Measurements from ENCODE around the gene MITF. TPM values are rescaled to one million over a fixed set of nuclear protein-coding genes. Genes with fewer than 3 reads are reported as not detected.
"Not testable (repeated sequence)": the region's sequence is repeated elsewhere in the genome, so short reads cannot be mapped to it uniquely, and the experiment has no call there.

Gene MITF
- total RNA-seq, 1 donor, result 6.1 TPM

DNA sequence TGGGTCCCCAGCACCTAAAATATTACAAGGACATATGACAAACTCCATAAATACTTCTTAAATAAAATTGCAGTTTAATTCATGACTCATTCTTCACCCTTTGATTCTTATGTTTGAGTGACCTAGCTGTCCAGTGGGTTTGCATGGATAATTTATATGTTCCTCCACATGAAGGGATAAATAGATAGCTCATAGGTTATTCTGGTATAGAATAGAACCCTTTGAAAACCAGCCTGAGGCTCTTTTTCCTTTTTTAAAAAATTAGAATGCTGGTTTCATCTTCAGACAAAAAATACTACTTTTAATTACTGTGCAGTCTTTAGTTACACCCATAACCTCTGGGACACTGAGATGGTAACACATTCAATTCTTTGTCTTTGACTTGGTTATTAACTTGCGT is 163.1 kb downstream of the MITF start:
- no peak overlapping the region for H3K4me3 ChIP-seq (ENCODE audit: low read depth, low read length)
- DNase-seq (ENCODE audit: low read depth), result no peak
- TF ChIP-seq, protein P1, sequence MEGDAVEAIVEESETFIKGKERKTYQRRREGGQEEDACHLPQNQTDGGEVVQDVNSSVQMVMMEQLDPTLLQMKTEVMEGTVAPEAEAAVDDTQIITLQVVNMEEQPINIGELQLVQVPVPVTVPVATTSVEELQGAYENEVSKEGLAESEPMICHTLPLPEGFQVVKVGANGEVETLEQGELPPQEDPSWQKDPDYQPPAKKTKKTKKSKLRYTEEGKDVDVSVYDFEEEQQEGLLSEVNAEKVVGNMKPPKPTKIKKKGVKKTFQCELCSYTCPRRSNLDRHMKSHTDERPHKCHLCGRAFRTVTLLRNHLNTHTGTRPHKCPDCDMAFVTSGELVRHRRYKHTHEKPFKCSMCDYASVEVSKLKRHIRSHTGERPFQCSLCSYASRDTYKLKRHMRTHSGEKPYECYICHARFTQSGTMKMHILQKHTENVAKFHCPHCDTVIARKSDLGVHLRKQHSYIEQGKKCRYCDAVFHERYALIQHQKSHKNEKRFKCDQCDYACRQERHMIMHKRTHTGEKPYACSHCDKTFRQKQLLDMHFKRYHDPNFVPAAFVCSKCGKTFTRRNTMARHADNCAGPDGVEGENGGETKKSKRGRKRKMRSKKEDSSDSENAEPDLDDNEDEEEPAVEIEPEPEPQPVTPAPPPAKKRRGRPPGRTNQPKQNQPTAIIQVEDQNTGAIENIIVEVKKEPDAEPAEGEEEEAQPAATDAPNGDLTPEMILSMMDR (IDR thresholded peaks at IDR 0.05; ENCODE audit: insufficient read depth, low read length), result no peak

DNA sequence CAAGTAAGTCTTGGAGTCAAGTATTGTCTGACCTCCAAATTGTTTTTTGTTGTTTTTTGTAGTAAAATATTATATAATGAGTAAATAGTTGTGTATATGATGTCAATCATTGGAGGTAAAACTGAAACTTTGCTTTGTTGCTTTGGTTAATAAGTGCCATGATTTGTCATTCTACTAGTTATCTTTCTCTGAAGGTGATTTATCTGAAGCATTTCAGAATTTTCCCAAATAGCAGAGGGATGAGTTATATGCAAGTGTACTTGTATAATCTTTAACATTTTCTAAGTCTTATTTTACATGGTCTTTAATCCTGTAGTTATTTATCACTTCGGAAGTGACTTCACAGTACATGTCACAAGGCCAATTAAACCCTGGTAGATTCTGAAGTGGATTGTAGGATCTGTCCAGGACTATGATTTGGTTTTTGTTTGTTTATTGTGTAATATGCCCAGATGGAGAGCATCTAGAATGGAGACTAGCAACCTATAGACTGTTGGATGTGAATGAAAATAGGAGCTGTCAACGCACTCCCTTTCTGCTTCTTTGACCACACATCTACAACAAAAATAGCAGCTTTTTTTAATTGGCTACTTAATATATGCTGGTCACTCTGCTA is 167.2 kb downstream of the MITF start:
- TF ChIP-seq, protein P1 (IDR thresholded peaks at IDR 0.05; ENCODE audit: insufficient read depth, low read length), result no peak
- no peak overlapping the region for H3K4me3 ChIP-seq (ENCODE audit: low read depth, low read length)
- DNase-seq (ENCODE audit: low read depth), result no peak

DNA sequence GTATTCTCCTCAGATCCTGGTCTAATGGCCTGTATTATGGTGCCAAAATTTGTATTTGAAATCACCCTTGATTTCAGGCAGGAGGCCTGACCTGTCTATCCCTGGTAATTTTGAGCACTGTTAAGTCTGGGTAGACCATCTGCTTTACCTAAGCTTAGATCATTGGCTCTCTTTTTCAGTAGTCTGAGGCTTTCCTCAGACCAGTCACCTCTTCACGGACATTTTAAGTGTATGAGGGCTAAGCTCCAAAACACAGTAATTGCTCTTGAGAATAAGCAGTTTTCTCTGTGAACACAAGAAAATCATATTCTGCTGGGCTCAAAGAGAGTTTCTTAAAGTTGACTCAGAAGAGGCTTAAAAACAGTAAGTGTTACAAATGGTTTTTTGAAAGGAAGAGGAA is 168.3 kb downstream of the MITF start:
- H3K4me3 ChIP-seq (ENCODE audit: low read depth, low read length), result no peak overlapping the region
- DNase-seq (ENCODE audit: low read depth), result no peak
- TF ChIP-seq, protein P1 (IDR thresholded peaks at IDR 0.05; ENCODE audit: insufficient read depth, low read length), result no peak

DNA sequence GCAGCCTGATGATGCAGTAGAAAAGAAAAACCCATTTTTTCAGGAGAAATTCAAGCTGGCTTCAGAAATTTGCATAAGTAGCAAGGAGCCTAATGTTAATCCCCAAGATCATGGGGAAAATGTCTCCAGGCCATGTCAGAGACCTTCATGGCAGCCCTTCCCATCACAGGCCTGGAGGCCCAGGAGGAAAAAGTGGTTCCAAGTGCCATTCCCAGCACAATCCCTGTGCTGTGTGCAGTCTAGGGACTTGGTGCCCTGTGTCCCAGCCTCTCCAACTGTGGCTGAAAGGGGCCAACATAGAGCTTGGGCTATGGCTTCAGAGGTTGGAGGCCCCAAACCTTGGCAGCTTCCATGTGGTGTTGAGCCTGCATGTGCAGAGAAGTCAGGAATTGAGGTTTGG is 170.6 kb downstream of the MITF start:
- H3K4me3 ChIP-seq (ENCODE audit: low read depth, low read length); DNase-seq (ENCODE audit: low read depth): not testable (repeated sequence)

DNA sequence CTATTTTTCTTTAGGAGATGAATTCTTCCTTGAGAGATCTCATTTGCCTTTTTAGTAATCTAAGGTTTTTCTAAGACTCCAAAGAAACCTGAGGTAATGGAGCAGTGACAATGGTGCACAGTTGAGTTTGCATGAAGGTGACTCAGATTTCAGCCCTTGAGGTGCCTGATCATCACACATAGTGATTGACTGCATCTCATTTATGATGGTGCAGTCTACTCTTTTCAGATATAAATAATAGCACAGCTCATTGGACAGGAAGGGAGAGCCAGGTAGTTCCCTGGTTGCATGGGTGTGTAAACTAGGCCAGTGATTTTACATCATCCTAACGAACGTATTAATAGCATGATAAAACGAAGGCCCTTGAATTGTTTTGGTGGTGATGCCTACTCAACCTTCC is 174.2 kb downstream of the MITF start:
- TF ChIP-seq, protein P1 (IDR thresholded peaks at IDR 0.05; ENCODE audit: insufficient read depth, low read length), result no peak
- DNase-seq (ENCODE audit: low read depth), result no peak
- H3K4me3 ChIP-seq (ENCODE audit: low read depth, low read length), result no peak overlapping the region

DNA sequence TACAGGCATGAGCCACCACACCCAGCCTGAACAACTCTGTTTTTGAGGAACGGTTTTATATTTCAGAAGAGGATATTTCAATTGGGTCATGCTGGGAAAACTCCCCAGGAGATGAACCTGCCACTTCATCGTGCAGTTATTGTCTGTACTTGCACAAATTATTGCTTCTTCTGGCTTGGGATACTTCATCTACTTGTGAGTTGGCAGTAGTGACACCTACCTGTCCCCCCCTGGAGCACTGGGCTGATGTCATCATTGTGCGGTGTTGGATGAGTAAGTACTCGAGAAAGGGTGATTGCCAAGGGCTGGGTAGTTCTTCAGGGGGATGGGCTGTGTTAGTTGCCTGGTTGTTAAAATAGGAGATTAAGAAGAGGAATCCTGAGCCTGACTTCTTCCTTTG is 175.1 kb downstream of the MITF start:
- TF ChIP-seq, protein P1 (IDR thresholded peaks at IDR 0.05; ENCODE audit: insufficient read depth, low read length), result no peak
- H3K4me3 ChIP-seq (ENCODE audit: low read depth, low read length), result no peak overlapping the region
- DNase-seq (ENCODE audit: low read depth), result no peak

DNA sequence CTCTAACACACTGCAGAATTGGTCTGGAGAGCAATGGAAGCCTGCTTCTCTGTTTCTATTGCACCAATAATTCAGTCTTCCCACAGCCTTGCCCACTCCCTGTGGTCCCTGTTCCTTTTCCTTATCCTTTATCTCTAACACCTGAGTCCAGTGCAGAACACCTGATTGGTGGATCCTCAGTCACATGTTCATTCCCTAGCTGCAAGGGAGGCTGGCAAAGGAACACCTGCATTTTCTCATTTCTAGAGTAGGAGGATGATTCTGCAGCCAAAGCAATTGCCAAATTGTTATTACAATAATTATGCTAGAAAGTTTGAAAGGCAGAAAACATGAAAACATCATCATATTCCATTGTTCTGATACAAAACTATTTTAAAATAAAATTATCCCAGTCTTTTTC is 176.5 kb downstream of the MITF start:
- DNase-seq (ENCODE audit: low read depth), result no peak

More for the DNA sequence above, 176.5 kb downstream of the MITF start:
- no peak overlapping the region for H3K4me3 ChIP-seq (ENCODE audit: low read depth, low read length)
- TF ChIP-seq, protein P1 (IDR thresholded peaks at IDR 0.05; ENCODE audit: insufficient read depth, low read length), result no peak
